Measurements from ENCODE around the gene TEX22.

The TEX22 gene

DNA sequence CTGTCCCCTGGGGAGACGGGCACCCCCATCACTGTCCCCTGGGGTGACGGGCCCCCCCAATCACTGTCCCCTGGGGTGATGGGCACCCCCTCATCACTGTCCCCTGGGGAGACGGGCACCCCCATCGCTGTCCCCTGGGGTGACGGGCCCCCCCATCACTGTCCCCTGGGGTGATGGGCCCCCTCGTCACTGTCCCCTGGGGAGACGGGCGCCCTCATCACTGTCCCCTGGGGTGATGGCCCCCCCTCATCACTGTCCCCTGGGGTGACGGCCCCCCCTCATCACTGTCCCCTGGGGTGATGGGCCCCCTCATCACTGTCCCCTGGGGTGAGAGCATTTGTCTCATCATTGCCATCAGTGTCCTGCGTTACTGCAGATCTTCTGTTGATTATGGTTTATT is 45.2 kb upstream of the TEX22 start:
- no peak overlapping the region for H3K4me3 ChIP-seq (ENCODE audit: low read depth, low read length)
- TF ChIP-seq, protein P1, sequence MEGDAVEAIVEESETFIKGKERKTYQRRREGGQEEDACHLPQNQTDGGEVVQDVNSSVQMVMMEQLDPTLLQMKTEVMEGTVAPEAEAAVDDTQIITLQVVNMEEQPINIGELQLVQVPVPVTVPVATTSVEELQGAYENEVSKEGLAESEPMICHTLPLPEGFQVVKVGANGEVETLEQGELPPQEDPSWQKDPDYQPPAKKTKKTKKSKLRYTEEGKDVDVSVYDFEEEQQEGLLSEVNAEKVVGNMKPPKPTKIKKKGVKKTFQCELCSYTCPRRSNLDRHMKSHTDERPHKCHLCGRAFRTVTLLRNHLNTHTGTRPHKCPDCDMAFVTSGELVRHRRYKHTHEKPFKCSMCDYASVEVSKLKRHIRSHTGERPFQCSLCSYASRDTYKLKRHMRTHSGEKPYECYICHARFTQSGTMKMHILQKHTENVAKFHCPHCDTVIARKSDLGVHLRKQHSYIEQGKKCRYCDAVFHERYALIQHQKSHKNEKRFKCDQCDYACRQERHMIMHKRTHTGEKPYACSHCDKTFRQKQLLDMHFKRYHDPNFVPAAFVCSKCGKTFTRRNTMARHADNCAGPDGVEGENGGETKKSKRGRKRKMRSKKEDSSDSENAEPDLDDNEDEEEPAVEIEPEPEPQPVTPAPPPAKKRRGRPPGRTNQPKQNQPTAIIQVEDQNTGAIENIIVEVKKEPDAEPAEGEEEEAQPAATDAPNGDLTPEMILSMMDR (IDR thresholded peaks at IDR 0.05; ENCODE audit: low read depth, low read length) = no peak

DNA sequence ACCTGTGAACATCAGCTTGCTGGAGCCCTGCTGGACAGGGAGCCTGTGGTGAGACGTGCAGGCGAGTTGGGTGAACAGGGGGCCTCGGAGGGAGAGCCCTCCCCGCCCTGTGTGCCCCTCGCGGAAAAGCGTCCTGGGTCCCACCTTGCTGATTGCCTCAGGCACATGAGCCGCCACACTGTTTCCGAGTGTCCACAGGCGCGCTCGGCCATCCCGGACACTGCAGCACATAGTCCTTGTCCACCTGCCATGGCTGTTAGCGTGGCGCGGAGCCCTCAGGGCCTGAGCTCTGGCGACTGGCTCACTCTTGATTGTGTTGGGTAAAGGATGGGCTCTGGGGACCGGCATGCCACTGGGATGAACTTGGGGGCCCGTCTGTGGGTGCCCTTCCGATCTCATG is 43.8 kb upstream of the TEX22 start:
- H3K4me3 ChIP-seq (ENCODE audit: low read depth, low read length) = no peak overlapping the region
- TF ChIP-seq, protein P1 (IDR thresholded peaks at IDR 0.05; ENCODE audit: low read depth, low read length) = no peak

DNA sequence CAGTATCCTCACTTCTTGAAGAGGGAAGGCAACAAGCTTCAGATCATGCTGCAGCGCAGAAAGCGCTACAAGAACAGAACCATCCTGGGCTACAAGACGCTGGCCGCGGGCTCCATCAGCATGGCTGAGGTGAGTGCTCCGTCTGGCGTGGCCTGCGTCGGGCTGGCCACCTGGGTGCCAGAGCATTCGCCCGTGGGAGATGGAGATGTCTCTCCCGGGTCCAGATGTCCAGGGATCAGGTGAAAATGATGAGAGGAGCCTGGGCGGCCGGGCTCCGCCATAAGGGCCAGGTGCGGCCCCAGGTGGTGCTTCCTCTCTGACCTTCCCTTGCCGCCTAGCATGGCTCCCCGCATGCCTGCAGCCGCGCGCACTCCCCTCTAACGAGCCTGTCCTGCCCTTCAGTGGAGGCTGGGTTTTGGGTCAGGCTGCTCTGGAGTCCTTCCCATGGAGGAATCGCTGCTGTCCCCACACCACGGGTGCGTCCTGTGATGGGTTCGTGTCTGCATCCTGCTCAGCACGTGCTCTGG is 43.2 kb upstream of the TEX22 start:
- H3K4me3 ChIP-seq (ENCODE audit: low read depth, low read length) = no peak overlapping the region
- TF ChIP-seq, protein P1 (IDR thresholded peaks at IDR 0.05; ENCODE audit: low read depth, low read length) = no peak

DNA sequence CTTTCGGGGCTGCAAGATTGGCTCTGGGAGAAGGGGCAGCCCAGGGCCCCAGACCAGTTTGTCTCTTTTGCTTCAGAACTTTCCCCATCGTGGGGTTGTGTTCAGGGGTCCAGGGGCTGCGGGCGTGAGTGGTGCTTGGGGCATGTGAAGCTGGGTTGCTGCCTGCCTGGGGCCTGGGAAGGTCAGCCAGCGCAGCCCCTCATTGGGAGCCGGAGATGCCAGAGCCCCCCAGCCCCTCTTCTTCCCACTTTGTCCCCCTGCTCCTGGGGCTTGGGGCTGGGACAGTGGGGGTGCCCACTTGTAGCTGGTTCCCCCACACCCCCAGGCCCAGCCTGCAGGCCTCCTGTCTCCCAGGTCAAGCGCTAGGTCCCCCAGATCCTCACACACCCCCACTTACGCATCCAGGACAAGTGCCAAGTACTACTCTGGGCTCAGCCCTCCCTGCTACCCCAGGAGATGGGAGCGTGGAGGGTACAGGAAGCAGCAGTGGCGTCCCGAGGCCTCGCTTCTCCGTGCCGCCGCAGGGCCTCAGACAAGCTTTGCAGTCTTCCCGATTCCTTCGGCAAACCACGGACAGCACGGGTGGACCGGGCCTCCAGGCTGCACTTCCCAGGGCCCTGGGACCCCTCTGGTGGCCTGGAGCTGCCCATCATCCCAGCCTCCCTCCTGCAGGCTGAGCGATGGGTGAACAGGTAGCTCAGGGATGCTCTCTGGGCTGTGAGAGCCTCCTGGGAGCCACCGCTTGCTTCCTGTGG is 42.3 kb upstream of the TEX22 start:
- H3K4me3 ChIP-seq (ENCODE audit: low read depth, low read length) = no peak overlapping the region
- TF ChIP-seq, protein P1 (IDR thresholded peaks at IDR 0.05; ENCODE audit: low read depth, low read length) = no peak

DNA sequence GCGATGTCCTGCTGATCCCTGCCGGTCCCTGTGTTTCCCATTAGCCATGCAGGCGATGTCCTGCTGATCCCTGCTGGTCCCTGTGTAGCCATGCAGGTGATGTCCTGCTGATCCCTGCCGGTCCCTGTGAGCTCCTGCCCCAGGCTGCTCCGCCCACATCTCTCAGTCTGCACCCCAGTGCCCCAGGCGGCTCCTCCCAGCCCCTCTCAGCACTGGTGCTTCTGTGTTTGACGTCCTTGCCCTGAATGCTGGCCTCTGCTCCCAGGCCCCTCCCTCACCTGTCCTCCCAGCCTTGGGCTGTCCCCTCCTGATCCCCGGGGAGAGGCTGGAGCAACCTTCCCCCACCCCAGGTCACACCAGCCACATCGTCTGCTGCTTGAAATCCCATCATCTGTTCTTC is 41.4 kb upstream of the TEX22 start:
- TF ChIP-seq, protein P1 (IDR thresholded peaks at IDR 0.05; ENCODE audit: low read depth, low read length) = no peak
- H3K4me3 ChIP-seq (ENCODE audit: low read depth, low read length) = no peak overlapping the region

DNA sequence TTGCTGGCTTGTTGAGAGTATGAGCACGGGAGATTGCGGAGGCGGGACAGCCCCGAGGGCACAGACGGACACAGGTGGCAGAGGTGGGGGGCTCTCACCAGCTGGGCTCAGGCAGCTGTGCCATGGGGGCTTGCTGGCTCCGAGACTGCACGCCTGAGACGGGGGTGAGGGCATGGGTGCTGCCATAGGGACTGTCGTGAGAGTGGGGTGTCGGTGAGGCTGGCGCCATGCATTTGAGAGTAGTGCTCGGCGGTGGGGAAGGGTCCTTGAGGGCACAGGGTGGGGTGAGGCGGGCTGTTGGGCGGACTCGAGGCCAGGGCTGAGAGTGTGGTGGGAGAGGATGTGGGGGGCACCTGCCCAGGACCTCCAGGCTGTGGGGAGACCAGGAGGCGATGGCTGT is 40.7 kb upstream of the TEX22 start:
- TF ChIP-seq, protein P1 (IDR thresholded peaks at IDR 0.05; ENCODE audit: low read depth, low read length) = no peak
- H3K4me3 ChIP-seq (ENCODE audit: low read depth, low read length) = no peak overlapping the region

DNA sequence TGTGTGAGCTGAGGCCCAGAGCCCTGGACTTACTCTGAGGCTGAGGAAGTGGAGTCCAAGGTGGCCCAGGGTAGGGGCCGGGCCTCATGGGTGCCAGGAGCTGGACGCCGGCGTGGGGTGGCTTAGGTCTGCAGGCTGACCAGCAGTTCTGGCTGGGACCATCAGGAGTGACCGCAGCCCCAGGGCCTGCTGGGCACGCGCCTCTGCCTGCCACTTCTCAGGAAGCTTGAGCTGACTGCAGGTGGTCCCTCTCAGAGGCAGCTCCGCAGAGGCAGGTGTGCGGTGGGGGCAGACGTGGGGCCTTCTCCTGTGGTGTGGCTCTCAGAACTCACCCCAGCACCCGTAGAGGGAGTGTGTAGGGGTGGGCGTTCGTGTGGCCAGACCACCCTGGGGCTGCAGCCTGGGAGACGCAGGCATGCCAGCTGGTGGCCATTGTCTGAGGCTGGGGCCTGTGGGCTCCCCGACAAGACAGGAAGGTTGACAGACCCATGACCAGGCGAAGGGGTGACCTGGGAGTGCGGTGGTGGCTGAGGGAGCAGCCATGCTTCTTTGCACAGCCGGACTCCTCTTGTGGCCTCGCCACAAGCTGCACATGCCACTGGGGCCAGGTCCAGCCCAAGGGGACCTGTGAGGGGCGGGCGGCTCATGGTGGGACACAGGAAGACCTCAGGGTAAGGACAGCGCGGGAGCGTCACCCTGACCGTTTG is 40.0 kb upstream of the TEX22 start:
- H3K4me3 ChIP-seq (ENCODE audit: low read depth, low read length) = no peak overlapping the region
- TF ChIP-seq, protein P1 (IDR thresholded peaks at IDR 0.05; ENCODE audit: low read depth, low read length) = no peak
